Epidermal melanocyte (primary cell): ENCODE measurements around the gene RIC8A.
"Not testable (repeated sequence)": the region's sequence is repeated elsewhere in the genome, so short reads cannot be mapped to it uniquely, and the experiment has no call there.

Experiments
- DNase-seq: peaks from one replicate; pipeline ENCODE4 v3.0.0; 2011; ENCODE audit warnings: low spot score; ENCODE audit not compliant: insufficient read length

RIC8A gene

DNA sequence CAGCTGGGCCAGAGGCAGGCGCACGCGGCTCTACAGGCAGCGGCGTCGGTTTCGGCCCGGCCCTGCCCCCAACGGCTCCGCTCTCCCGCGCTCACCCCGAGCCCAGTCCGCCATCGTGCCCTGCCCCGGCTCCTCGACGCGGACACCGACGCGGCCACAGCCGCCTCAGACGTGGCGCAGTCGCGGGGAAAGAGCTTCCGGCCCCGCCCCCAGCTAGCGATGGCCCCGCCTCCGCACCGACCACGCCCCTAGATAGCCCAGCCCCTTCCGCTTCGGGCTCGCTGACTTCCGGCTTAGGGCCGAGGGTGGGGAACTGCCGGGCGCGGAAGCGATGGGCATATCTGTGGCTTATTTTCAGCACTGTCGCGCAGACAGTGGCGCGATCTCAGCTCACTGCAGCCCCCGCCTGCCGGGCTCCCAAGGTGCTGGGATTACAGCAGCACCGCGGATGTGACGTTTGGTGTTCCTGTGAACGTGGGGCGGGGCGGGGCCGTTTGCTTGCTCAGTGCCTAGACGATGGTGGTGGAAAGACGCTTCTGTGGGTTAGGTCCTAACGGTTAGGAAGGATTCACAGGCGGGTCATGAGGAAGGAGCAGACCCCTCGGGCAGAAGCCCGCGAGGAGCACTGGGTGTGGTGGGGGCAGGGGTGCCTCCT lies at the start of gene RIC8A, which contains the start of gene BET1L:
Gene RIC8A, plus strand, starts transcription at position 501 of the 655 bp plus-strand sequence. CDS start 1,147 bp downstream, outside the sequence.
Gene BET1L, minus strand, starts transcription at position 192 of the 655 bp plus-strand sequence. Its CDS starts 78 bp downstream, at position 114.
- peak; percentile 98 for DNase-seq

DNA sequence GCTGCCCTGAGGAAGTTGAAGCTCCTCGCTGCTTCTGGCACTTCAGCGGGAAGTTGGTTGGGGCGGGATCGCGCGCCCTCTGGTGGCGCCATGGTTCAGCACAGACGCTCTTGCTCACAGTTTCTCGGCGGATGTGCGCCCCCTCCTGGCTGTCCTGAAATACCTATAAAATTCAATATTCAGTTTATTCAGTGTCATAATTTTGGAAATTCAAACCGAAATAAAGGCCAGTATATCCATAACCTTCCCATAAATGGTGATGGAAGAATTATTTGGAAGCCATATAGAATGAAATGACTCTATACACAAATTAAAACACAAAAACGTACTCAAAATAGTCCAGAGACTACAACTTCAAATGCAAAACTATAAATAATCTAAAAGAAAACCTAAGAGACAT lies 27.3 kb upstream of the RIC8A start:
- not testable (repeated sequence) for DNase-seq

DNA sequence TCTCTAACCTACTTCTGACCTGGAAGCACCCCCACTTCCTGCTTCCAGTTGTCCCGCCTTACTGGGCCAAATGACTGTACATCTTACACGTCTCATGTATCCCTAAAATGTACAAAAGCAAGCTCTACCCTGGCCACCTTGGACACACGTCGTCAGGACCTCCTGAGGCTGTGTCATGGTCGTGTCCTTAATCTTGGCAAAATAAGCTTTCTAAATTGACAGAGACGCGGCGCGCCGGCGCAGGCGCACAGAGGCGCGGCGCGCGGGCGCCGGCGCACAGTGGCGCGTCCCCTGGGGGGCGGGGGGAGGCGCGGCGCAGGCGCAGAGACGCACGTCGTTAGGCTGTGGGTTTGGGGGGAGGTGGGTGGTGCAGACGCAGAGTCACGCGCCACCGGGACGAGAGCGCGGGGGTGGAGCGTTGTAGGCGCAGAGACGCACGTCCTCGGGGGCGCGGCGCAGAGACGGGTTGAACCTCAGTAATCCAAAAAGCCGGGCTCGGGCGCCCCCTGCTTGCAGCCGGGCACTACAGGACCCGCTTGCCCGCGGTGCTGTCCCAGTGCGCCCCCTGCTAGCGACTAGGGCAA lies 18.2 kb upstream of the RIC8A start:
- not testable (repeated sequence) for DNase-seq

DNA sequence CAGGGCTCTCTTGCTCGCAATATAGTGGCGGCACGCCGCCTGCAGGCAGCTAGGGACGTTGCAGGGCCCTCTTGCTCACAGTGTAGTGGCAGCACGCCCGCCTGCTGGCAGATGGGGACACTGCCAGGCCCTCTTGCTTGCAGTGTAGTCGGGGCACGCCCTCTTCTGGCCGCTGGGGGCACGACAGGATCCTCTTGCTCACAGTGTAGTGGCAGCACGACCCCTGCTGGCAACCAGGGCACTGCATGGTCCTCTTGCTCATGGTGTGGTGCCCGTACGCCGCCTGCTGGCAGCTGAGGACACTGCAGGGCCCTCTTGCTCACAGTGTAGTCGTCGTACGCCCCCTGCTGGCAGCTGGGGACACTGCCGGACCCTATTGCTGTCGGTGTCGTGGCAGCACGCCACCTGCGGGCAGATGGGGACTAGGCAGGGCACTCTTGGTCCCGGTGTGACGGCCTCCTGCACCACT lies 17.6 kb upstream of the RIC8A start:
- DNase-seq = not testable (repeated sequence)

DNA sequence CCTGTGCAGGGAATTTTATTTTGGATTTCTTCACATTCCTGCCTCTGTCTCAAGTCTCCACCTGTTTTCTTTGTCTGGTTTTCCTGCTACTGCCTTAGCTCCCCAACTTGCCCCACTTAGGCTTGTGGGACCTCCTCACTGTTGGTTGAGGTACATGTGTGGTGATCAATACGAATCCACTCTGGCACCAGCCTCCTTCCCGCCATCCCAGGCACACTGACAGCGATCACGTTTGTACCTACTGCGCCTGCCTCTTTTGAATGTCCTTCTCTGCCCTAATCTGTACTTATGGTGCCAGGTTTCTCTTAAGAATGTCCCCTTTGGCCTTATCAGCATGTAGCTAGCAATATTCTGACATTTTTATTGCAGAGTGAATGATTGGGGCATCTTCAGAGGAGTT lies 17.0 kb upstream of the RIC8A start:
- DNase-seq = not testable (repeated sequence)

DNA sequence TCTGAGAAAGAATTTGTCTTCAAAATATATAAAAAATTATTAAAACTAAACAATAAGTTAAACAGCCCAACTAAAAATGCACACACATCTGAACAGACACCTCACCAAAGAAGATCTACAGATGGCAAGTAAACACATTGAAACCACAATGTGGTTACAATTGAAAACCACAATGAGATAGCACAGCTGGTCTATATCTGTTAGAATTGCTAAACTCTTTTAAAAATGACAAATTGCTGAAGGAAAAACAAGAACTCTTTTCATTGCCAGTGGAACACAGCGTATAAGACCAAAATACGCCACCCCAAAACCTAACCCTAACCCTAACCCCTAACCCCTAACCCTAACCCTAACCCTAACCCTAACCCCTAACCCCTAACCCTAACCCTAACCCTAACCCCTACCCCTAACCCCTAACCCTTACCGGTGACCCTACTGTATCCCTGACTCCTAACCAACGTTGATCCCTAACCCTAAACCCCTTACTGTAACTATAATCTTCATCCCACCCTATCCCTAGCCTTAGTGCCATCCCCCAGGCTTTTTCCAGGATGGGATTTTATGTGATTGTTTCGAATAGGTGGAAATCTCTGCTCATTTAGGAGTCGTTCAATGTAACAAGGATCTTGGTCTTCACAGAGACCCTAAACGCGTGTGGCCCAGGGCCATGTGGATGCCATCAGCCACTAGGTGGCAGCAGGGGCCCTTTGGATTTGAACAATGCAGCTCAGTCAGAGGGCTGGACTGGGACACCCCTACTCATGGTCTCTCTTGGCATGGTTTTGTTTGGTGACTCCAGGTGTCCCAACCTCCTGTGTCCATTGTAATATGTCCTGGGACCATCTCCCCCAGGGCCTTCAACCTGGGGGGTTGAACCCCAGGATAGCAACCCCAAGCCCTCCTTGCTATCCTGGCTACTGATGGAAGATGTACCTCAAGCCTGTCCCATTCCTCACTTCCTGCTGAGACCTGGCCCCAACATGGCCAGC lies 15.7 kb upstream of the RIC8A start:
- DNase-seq = not testable (repeated sequence)

DNA sequence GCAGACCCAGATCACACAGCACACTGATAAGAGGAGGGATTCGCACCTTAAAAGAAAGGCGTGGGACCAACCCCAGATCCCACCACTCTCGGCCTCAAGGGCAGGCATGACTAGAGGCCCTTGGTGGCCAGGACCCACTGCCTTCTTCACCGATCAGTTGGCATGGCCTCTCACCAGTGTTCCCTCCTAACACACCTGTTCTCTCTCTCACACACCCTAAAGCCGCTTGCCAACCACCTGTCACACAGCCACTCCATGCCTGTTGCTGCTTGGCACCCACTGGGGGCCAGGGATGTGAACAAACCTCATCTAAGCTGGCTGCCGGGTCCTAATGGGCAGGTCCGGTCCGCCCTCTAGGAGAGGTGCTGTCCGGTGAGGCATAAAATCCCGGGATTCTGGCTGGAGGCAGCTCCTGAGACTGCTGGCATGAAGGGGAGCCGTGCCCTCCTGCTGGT lies 14.8 kb upstream of the RIC8A start, which contains the start of gene SCGB1C1:
Gene SCGB1C1, plus strand, starts transcription at position 405 of the 455 bp plus-strand sequence. Its CDS starts 22 bp downstream, at position 427.
- not testable (repeated sequence) for DNase-seq

DNA sequence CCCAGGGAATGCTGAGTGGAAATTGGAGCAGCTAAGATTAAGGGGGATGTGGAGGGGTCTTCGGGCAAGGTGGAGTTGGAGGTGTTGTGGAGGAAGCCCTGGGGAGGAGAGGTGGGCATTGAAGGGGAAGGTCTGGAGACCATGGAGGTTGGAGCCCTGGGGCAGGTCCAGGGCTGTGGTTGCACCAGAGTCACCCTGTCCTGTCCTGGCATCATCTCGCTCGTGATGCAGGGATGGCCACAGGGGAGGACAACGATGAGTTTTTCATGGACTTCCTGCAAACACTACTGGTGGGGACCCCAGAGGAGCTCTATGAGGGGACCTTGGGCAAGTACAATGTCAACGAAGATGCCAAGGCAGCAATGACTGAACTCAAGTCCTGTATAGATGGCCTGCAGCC lies 14.0 kb upstream of the RIC8A start:
- DNase-seq = not testable (repeated sequence)

DNA sequence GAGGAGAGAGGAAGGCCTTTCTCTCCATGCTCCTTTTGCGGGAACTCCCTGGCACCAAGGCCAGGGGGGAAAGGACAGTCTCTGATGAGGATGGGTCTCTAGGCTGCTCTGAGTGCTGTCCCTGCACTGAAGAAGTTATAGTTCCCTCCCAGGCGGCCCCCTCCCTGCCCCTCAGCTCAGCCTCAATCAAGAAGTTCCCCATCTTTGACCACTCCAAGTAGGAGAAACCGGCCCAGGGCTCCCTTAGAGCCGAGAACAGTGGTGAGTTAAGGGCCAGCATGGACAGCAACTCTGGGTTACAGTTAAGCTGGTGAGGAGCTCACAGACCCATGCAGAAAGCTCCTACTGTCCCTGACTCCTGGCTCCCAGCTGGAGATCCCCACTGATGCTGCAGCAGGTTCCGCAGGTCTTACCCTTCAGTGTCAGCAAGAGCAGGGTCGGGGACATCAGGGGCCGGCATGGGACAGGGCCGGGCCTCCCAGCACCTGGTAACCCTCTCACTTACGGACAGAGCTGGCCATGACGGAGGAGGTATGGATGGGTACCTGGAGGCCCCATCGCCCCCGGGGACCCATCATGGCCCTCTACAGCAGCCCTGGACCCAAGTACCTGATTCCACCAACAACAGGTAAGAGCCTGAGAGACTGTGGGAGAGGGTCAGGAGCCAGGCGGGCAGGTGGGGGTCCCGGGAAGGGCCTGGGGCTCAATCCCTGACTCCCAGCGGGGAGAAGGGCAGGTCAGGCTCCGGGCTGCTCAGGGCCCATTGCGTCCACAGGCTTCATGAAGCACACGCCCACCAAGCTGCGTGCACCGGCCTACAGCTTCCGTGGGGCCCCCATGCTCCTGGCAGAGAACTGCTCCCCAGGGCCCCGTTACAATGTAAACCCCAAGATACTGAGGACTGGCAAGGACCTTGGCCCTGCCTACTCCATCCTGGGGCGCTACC lies 10.4 kb upstream of the RIC8A start:
- no peak for DNase-seq

DNA sequence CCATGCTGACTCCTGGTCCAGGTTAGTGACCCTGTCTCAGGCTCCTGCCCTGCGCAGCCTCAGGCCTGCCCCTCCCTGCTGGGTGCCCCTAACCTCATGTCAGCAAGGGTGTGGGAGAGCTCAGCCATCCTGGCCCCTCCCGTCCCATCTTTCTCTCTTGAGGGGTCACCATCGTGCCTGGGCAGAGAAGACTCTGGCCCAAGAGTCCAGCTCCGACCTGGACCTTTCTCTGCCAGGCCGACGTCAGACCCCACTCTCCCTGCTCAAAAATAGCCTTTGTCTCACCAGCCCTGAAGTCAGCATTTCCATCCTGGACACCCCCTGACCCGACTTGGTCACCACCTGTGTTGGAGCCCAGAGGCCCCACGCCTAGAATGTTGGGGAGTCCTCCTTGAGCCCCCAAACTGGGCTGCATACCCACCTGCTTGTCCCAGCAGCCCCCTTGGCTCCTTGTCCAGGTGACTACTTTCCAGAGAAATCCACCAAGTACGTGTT lies 9.7 kb upstream of the RIC8A start:
- no peak for DNase-seq

DNA sequence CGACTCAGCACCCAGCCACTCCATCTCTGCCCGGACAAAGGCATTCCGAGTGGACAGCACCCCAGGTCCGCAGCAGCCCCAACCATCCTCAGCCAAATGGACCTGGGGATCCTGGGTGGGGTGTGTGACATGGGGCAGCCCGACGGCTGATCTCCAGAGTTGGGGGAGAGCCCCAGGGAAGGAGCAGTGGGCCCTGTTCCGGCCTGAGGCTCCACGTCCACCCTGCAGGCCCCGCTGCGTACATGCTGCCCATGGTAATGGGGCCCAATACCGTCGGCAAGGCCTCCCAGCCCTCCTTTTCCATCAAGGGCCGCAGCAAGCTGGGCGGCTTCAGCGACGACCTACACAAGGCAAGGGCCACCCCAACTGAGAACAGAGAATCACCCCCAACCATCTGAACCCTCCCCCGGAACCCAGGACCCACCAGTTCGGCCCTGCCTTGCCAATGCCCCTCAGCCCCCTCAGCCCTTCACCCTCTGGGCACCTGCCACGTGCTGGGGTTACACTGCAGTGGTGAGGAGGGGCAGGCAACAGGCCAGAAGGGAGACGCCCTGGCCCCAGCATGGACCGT lies 9.2 kb upstream of the RIC8A start:
- no peak for DNase-seq

DNA sequence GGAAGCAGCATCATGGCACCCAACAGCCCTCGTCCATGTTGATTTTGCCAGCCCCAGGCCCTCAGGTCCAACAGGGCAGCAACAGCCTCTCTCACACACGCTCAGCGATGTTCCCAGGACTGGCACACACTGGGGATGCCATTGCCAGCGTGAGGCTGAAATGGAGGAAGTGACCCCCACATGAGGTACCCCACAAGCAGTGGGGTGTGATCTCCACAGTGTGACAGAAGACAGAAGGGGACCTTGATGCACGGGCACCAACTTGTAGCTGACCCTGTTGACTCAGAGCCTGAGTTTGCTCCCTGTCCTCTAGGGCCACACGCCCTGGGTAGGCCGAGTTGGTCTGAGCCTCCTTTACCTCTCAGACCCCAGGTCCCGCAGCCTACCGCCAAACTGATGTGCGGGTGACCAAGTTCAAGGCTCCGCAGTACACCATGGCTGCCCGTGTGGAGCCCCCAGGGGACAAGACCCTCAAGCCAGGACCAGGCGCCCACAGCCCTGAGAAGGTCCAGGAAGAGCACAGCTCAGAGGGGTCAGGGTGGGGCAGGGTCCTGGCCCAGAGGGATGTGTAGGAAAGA lies 8.4 kb upstream of the RIC8A start:
- no peak for DNase-seq

DNA sequence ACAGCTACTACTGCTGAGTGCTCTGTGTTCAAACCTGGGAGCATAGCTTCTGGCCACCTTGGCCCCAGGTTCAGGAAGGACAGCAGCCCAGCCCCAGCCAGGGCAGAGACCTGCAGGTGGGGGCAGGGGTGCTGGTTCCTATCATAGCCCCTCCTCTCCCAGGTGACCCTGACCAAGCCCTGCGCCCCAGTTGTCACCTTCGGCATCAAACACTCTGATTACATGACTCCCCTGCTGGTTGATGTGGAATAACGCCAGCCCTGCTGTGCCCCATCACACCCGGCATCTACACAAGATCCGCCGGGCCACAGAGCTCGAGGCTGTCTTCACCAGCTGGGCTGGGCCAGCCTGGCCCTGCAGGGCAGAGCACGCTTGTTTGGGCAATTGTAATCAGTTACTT lies 7.7 kb upstream of the RIC8A start:
- no peak for DNase-seq

DNA sequence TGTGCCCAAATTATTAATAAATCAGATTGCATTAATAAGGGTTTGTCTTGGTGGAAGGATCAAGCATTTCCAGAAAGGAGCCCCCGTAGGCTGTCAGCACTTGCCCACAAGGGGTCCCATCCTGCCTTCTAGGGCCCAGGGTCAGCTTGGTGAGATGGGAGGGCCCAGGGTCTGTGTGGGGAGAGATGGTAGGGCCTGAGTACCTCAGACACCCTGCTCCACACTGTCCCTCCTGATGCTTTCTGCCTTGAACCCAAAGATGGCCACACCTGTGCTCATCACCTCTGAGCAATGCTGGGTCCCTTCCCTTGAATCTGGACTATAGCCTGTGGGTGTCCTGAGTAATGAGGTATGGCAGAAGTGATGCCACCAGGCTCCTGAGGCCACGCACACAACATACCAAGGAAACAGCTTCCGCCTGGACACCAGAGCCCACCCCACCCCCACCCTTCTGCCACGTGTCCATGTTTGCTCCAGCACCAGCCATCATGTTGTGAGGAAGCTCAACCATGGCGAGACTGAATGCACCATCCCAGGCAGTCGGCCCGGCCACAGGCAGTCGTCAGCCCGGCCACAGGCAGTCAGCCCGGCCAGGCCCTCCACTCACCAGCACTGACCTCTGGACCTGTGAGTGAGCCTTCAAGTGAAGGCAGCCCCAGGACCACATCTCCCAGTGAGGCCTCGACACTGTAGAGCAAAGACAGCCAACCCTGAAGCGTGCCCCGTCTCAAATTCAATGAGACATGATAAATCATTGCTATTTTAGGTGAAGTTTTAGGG lies 7.1 kb upstream of the RIC8A start:
- DNase-seq = no peak

DNA sequence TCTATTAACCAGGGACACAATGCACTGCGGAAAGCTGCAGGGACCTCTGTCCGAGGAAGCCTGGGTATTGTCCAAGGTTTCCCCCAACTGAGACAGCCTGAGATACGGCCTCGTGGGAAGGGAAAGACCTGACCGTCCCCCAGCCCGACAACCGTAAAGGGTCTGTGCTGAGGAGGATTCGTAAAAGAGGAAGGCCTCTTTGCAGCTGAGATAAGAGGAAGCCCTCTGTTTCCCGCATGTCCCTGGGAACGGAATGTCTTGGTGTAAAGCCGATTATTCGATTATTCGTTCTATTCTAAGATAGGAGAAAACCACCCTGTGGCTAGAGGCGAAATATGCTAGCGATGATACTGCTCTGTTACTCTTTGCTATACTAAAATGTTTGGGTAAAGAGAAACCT lies 5.5 kb upstream of the RIC8A start:
- no peak for DNase-seq

DNA sequence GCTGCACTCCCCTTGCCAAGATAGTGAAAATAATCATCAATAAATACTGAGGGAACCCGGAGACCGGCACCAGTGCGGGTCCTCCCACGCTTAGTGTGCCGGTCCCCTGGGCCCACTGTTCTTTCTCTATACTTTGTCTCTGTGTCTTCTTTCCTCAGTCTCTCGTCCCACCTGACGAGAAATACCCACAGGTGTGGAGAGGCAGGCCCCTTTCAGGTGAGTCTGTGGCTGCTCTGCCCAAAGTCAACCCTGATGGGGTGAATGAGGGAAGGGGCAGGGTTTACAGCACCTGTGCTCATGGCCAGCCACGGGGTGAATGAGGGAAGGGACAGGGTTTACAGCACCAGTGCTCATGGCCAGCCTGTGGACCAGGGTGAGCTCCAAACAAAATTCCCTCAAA lies 5.0 kb upstream of the RIC8A start:
- no peak for DNase-seq

DNA sequence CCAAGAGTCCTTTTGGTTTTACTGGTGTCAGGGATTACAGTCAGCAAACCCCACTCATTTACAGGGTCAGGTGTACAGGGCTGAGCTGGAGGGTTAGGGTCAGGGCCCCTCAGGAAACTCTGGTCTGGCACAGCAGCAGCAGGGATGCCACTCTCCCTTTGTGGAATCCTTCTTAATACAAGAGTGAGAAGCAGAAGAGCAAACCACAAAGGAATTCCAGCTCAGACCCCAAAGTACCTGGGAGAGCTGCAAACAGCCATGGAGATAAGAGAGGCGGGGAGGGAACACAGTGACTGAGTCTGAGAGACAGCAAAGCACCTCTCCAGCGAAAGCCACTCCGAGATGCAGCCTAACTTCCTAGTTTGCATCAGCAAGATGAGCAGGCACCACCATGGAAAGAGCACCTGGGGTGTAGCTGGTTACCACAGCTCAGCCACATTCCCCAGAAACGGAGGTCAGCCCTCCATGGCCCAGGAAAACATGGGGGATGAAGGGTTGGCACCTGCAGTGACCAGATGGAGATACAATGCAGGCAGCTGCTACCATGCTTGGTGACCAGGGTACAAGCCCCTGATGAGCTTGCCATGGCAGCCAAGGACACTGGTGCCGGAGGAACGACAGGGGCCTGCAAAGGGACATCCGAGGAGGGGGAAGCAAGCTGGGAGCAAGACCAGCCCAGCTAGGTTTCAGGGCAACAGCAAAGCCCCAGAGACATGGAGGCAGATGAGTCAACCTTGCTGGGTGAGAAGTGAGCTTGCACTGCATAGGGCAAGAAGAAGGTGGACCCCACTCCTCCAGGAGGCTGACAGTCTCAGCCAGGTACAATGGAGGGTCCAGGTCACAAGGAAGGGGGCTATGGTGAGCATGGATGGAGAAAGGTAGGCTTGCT lies 4.2 kb upstream of the RIC8A start:
- DNase-seq = no peak
